SK-N-SH (cell line): Measurements from ENCODE around the gene DGAT2. TPM values are rescaled to one million over a fixed set of nuclear protein-coding genes. Genes with fewer than 3 reads are reported as not detected.
"Not testable (repeated sequence)": the region's sequence is repeated elsewhere in the genome, so short reads cannot be mapped to it uniquely, and the experiment has no call there.

Experiments used
- CTCF ChIA-PET: fragments of 300-600, 350-600 bp; formaldehyde crosslinking; extraction: SDS; loops from one replicate; lab custom pipeline; 2021; lab: Yijun Ruan, JAX
- POLR2A ChIA-PET: fragments of 350-600 bp; sonication (Branson Sonifier 250); formaldehyde crosslinking; extraction: SDS; loops from one replicate; lab custom pipeline; 2020; ENCODE audit warnings: antibody characterized with exemption, inconsistent platforms; lab: Yijun Ruan, JAX
- DNase-seq: peaks from one replicate; pipeline ENCODE4 v3.0.0; 2012
- H2AFZ ChIP-seq: fragments of 200-600 bp; sonication (generic); 2 replicates; pipeline ENCODE4 v1.8.1; 2016; ENCODE audit warnings: antibody characterized with exemption, mild to moderate bottlenecking, low read depth
- H3F3A ChIP-seq: fragments of 200-600 bp; sonication (generic); replicated peaks from 2 replicates; pipeline ENCODE3; 2016; ENCODE audit warnings: antibody characterized with exemption, mild to moderate bottlenecking; ENCODE audit not compliant: insufficient read depth
- H3K27ac ChIP-seq, 2 experiments: fragments of 200-500 bp in 1 of 2; fragments of 200-600 bp in 1 of 2; sonication (Bioruptor generic) in 1 of 2; sonication (generic), shearing (Covaris generic) in 1 of 2; 2 replicates each; pipeline versions ENCODE4 v1.5.1 to v1.6.1; 2014 to 2016; ENCODE audit warnings: low read depth in 2 of 2, inconsistent platforms in 1 of 2, low read length in 1 of 2, mild to moderate bottlenecking in 1 of 2, mixed read lengths in 1 of 2
- H3K27me3 ChIP-seq: fragments of 200-600 bp; sonication (generic), shearing (Covaris generic); 2 replicates; pipeline ENCODE4 v1.6.1; 2016; ENCODE audit warnings: mixed run types; ENCODE audit not compliant: insufficient read depth
- H3K36me3 ChIP-seq, 2 experiments: fragments of 200-500 bp in 1 of 2; fragments of 200-600 bp in 1 of 2; sonication (Bioruptor generic) in 1 of 2; sonication (generic) in 1 of 2; replicated peaks in 1 of 2; 2 replicates each; pipeline versions ENCODE3 to v1.5.1; 2014 to 2016; ENCODE audit warnings: low read length in 1 of 2, mild to moderate bottlenecking in 1 of 2; ENCODE audit not compliant: insufficient read depth in 2 of 2, control insufficient read depth in 1 of 2
- H3K4me1 ChIP-seq, 2 experiments: fragments of 200-500 bp in 1 of 2; fragments of 200-600 bp in 1 of 2; sonication (Bioruptor generic) in 1 of 2; sonication (generic), shearing (Covaris generic) in 1 of 2; 2 replicates each; pipeline versions ENCODE4 v1.5.1 to v1.6.1; 2014 to 2016; ENCODE audit warnings: low read depth in 1 of 2, low read length in 1 of 2, mixed run types in 1 of 2; ENCODE audit not compliant: insufficient read depth in 2 of 2, control insufficient read depth in 1 of 2
- H3K4me2 ChIP-seq: fragments of 200-600 bp; sonication (generic), shearing (Covaris generic); 2 replicates; pipeline ENCODE4 v1.6.1; 2017; ENCODE audit warnings: mixed run types
- H3K4me3 ChIP-seq, 2 experiments: fragments of 200-500 bp in 1 of 2; fragments of 200-600 bp in 1 of 2; sonication (Bioruptor generic) in 1 of 2; sonication (generic), shearing (Covaris generic) in 1 of 2; 2 replicates each; pipeline versions ENCODE4 v1.5.1 to v1.8.1; 2014 to 2016; ENCODE audit warnings: low read depth in 2 of 2, inconsistent platforms in 1 of 2, low read length in 1 of 2, mild to moderate bottlenecking in 1 of 2, mixed read lengths in 1 of 2, moderate library complexity in 1 of 2
- H3K79me2 ChIP-seq: fragments of 200-600 bp; sonication (generic); 2 replicates; pipeline ENCODE4 v1.8.1; 2017; ENCODE audit warnings: mild to moderate bottlenecking; ENCODE audit not compliant: insufficient read depth
- H3K9ac ChIP-seq: fragments of 200-600 bp; sonication (generic); 2 replicates; pipeline ENCODE4 v1.6.1; 2017; ENCODE audit warnings: mixed run types
- H3K9me2 ChIP-seq: fragments of 200-600 bp; sonication (generic); 2 replicates; pipeline ENCODE4 v1.6.1; 2017; ENCODE audit warnings: mixed run types
- H3K9me3 ChIP-seq: fragments of 200-600 bp; sonication (generic); 2 replicates; pipeline ENCODE4 v1.6.1; 2017; ENCODE audit warnings: mixed run types, mild to moderate bottlenecking, moderate library complexity
- H4K20me1 ChIP-seq: fragments of 200-600 bp; sonication (generic); 2 replicates; pipeline ENCODE4 v1.6.1; 2017; ENCODE audit warnings: mild to moderate bottlenecking, mixed run types; ENCODE audit not compliant: insufficient read depth
- ELF1 ChIP-seq: IDR thresholded peaks from 2 replicates; pipeline ENCODE4 v1.4.0; 2012
- EP300 ChIP-seq, 2 experiments: IDR thresholded peaks; 2 replicates each; pipeline versions ENCODE4 v1.4.0 to v1.6.1; 2012; ENCODE audit warnings: borderline replicate concordance in 1 of 2, low read depth in 1 of 2, low read length in 1 of 2
- FOSL2 ChIP-seq: IDR thresholded peaks from 2 replicates; pipeline ENCODE4 v1.4.0; 2012; ENCODE audit warnings: low read depth, mild to moderate bottlenecking, moderate library complexity, borderline replicate concordance
- FOXJ3 ChIP-seq: sonication (generic); formaldehyde crosslinking; IDR thresholded peaks from 2 replicates; pipeline ENCODE4 v1.5.1; 2020; ENCODE audit warnings: mild to moderate bottlenecking, missing genetic modification reagents
- GABPA ChIP-seq: IDR thresholded peaks from 2 replicates; pipeline ENCODE4 v1.4.0; 2012; ENCODE audit warnings: low read depth, mild to moderate bottlenecking
- JUND ChIP-seq: IDR thresholded peaks from 2 replicates; pipeline ENCODE4 v1.4.0; 2012
- MXI1 ChIP-seq: IDR thresholded peaks from 2 replicates; pipeline ENCODE4 v1.6.1; 2012; ENCODE audit warnings: mild to moderate bottlenecking, low read depth, low read length, improper control_type of control experiment
- POLR2AphosphoS5 ChIP-seq: IDR thresholded peaks from 2 replicates; pipeline ENCODE4 v1.6.1; 2012; ENCODE audit warnings: low read depth, low read length
- RAD21 ChIP-seq: IDR thresholded peaks from 2 replicates; pipeline ENCODE4 v1.6.1; 2012; ENCODE audit warnings: mild to moderate bottlenecking, low read length
- RCOR1 ChIP-seq: fragments of 150-350 bp; IDR thresholded peaks from 2 replicates; pipeline ENCODE4 v1.6.1; 2017; ENCODE audit warnings: antibody characterized with exemption, low read length
- RFX5 ChIP-seq: IDR thresholded peaks from 2 replicates; pipeline ENCODE4 v1.6.1; 2012; ENCODE audit warnings: mild to moderate bottlenecking, improper control_type of control experiment, low read length
- SIN3A ChIP-seq: IDR thresholded peaks from 2 replicates; pipeline ENCODE4 v1.6.1; 2012; ENCODE audit warnings: low read depth, mild to moderate bottlenecking, low read length, moderate library complexity, borderline replicate concordance
- SMC3 ChIP-seq: IDR thresholded peaks from 2 replicates; pipeline ENCODE4 v1.6.1; 2012; ENCODE audit warnings: low read depth, low read length, improper control_type of control experiment
- TAF1 ChIP-seq: IDR thresholded peaks from 2 replicates; pipeline ENCODE4 v1.6.1; 2012; ENCODE audit warnings: low read depth, mild to moderate bottlenecking, low read length, moderate library complexity, borderline replicate concordance
- TCF12 ChIP-seq: IDR thresholded peaks from 2 replicates; pipeline ENCODE4 v1.4.0; 2012
- YY1 ChIP-seq: IDR thresholded peaks from 2 replicates; pipeline ENCODE4 v1.4.0; 2012; ENCODE audit warnings: low read depth, mild to moderate bottlenecking
- WGBS: methylation state at CpG from one replicate; pipeline ENCODE4 v1.1.6; 2017; ENCODE audit warnings: low lambda C conversion rate; 5-methylcytosine and 5-hydroxymethylcytosine counted together
- polyA plus RNA-seq, 3 experiments: library from polyadenylated mRNA; depleted of rRNA; stranded (reverse); fragments of >200 nt; gene quantifications; 2 replicates each; pipeline ENCODE4 v1.2.3, GENCODE V29; 2012
- TF ChIP-seq, protein P1 (sequence below): IDR thresholded peaks from 2 replicates; pipeline ENCODE4 v1.4.0; 2012; ENCODE audit warnings: low read depth, borderline replicate concordance
- TF ChIP-seq, protein P2 (sequence below): IDR thresholded peaks from 2 replicates; pipeline ENCODE4 v1.4.0; 2012; ENCODE audit warnings: low read depth
- TF ChIP-seq, protein P3 (sequence below): fragments of 150-350 bp; IDR thresholded peaks from 2 replicates; pipeline ENCODE4 v1.6.1; 2017; ENCODE audit warnings: antibody characterized with exemption, low read length, low read depth, borderline replicate concordance

DGAT2 gene
- polyA plus RNA-seq, 1 of the 3 experiments (the other 2 are of a cell fraction) = 1.4 TPM

DNA sequence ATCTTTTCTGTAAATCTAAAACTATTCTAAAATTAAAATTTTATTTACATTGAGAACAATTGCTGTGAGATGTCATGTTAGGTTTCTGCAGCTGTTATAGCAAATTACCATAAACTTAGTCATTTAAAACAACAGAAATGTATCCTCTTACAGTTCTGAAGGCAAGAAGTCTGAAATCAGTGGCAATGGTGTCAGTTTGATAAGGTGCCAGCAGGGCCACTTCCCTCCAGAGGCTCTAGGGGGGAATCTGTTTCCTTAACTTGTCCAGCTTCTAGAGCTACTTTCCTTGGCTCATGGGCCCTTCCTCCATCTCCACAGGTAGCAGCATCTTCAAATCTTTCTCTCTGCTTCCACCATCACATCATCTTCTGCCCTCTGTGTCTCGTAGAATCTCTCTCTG lies 27.9 kb upstream of the DGAT2 start (continued):
- no peak for TF ChIP-seq SMC3
- TF ChIP-seq FOXJ3 = no peak
- TF ChIP-seq, protein P1, sequence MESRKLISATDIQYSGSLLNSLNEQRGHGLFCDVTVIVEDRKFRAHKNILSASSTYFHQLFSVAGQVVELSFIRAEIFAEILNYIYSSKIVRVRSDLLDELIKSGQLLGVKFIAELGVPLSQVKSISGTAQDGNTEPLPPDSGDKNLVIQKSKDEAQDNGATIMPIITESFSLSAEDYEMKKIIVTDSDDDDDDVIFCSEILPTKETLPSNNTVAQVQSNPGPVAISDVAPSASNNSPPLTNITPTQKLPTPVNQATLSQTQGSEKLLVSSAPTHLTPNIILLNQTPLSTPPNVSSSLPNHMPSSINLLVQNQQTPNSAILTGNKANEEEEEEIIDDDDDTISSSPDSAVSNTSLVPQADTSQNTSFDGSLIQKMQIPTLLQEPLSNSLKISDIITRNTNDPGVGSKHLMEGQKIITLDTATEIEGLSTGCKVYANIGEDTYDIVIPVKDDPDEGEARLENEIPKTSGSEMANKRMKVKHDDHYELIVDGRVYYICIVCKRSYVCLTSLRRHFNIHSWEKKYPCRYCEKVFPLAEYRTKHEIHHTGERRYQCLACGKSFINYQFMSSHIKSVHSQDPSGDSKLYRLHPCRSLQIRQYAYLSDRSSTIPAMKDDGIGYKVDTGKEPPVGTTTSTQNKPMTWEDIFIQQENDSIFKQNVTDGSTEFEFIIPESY = no peak
- TF ChIP-seq EP300 (IDR thresholded peaks at IDR 0.05; ENCODE audit: borderline replicate concordance in 1 of 2, low read depth in 1 of 2, low read length in 1 of 2) = no peak
- no peak for TF ChIP-seq ELF1
- TF ChIP-seq TAF1 = no peak

DNA sequence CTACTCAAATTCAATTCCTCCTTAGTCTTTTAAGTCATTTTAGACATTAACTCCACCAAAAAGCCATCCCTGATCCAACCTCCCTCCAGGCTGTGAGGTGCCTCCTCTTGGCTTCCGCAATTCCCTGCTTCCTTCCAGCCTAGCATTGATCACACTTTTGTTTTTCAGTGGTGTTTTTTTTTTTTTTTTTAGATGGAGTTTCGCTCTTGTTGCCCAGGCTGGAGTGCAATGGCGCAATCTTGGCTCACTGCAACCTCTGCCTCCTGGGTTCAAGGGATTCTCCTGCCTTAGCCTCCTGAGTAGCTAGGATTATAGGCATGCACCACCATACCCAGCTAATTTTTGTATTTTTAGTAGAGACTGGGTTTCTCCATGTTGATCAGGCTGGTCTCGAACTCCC lies 25.4 kb upstream of the DGAT2 start:
- H3K27ac ChIP-seq, H4K20me1 ChIP-seq, DNase-seq, CTCF ChIA-PET, H3K9ac ChIP-seq, H3F3A ChIP-seq, H3K9me2 ChIP-seq, H3K36me3 ChIP-seq, H3K4me3 ChIP-seq, H3K4me1 ChIP-seq, H3K9me3 ChIP-seq, H3K79me2 ChIP-seq, POLR2A ChIA-PET, H3K4me2 ChIP-seq, H2AFZ ChIP-seq: not testable (repeated sequence)
- peaks cover 31% of the 10 kb centered on the region for H3K27me3 ChIP-seq
- WGBS = 68% methylated on average over 4 of the region's 4 CpGs

DNA sequence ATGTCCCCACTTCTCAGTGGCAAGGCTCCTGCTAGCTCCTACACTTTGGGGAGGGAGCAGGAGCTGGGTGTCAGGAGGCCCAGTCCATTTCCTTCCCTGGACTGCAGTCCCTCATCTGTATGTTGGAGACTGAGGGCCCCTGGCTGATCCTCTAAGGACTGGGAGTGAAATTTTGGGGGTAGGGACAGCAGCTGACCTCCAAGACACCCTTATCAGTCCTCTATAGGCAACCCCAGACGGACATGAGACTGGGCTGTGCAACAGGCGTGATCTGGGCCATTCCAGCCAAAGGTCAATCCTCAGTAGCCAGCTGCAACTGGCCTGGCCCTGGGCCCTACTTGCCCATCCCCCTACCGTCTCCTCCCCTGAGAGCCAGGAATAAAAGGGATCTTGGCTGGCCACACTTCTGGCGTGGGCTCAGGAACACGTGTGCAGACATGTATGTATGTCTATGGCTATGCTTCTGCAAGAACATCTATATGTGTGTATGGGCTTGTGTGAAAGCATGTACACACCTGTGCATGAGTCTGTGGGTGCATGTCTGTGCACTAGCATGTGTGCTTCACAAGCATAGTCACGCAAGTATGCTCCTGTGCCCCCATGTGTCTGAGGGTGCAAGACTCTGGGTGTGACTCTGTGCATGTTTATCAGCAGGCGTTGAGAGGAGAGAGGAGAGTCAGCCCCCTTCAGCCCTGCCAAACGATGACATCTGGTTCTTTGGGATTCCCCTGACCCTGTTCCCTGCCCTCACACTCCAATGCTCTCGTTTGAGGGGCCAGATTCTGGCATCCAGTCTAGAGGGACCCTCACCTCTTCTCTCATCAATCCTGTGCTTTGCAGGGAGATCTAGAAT lies 24.6 kb upstream of the DGAT2 start:
- Histone ChIP-seq H3K4me2 (no peak overlapping the region), H3K79me2 (no peaks in the 10 kb centered on the region), H3K9me2 (no peaks in the 10 kb centered on the region), H2AFZ (no peak overlapping the region), H3F3A (no peaks in the 10 kb centered on the region), H3K4me1 (peaks cover 0 to 2% of the 10 kb centered on the region in 2 experiments; a peak in 1 of 4 replicates), H3K27ac (no peak overlapping the region), H3K27me3 (peaks cover 31% of the 10 kb centered on the region), H3K4me3 (no peak overlapping the region), H3K36me3 (no peaks in the 10 kb centered on the region), H3K9me3 (no peaks in the 10 kb centered on the region), H4K20me1 (no peaks in the 10 kb centered on the region), H3K9ac (no peak overlapping the region)
- 42% methylated on average over 7 of the region's 9 CpGs for WGBS
- CTCF ChIA-PET = no interaction called here
- TF ChIP-seq SIN3A (no peak), MXI1 (no peak), RAD21 (no peak), RCOR1 (no peak), POLR2AphosphoS5 (no peak), GABPA (no peak), ELF1 (no peak), FOXJ3 (no peak), SMC3 (no peak), EP300 (IDR thresholded peaks at IDR 0.05; ENCODE audit: borderline replicate concordance in 1 of 2, low read depth in 1 of 2, low read length in 1 of 2) (no peak), TCF12 (no peak), FOSL2 (no peak), YY1 (no peak), RFX5 (no peak), JUND (no peak)
- TF ChIP-seq, protein P2, sequence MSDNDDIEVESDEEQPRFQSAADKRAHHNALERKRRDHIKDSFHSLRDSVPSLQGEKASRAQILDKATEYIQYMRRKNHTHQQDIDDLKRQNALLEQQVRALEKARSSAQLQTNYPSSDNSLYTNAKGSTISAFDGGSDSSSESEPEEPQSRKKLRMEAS = no peak
- TF ChIP-seq, protein P3, sequence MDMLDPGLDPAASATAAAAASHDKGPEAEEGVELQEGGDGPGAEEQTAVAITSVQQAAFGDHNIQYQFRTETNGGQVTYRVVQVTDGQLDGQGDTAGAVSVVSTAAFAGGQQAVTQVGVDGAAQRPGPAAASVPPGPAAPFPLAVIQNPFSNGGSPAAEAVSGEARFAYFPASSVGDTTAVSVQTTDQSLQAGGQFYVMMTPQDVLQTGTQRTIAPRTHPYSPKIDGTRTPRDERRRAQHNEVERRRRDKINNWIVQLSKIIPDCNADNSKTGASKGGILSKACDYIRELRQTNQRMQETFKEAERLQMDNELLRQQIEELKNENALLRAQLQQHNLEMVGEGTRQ = no peak
- TF ChIP-seq, protein P1 = no peak
- POLR2A ChIA-PET = no interaction called here
- no peak for DNase-seq
